ENCODE results near the gene MYO1E. TPM values are rescaled to one million over a fixed set of nuclear protein-coding genes. Genes with fewer than 3 reads are reported as not detected.

MYO1E gene
- total and polyA plus RNA-seq, 2 of the 8 experiments (the other 6 are each of a cell fraction or from before 2014, with no cell fraction given) = 19.6 to 142 TPM

- no peak for TF ChIP-seq BCL11A (IDR thresholded peaks at IDR 0.05; ENCODE audit: low read depth in 2 of 2, low read length in 2 of 2)
- no peak for TF ChIP-seq GTF2F1 (IDR thresholded peaks at IDR 0.05; ENCODE audit: borderline replicate concordance, low read depth, low read length)
- no peak for TF ChIP-seq SIX5 (IDR thresholded peaks at IDR 0.05; ENCODE audit: low read depth, low read length)
- TF ChIP-seq HDAC6 (IDR thresholded peaks at IDR 0.05; ENCODE audit: low read depth, low read length) = no peak
- no peak for TF ChIP-seq POLR2AphosphoS5 (IDR thresholded peaks at IDR 0.05; ENCODE audit: low read depth, low read length)
- no peak for TF ChIP-seq USF2 (IDR thresholded peaks at IDR 0.05; ENCODE audit: low read length)
- TF ChIP-seq EGR1 (IDR thresholded peaks at IDR 0.05; ENCODE audit: borderline replicate concordance, low read depth, low read length) = no peak
Observed at GRCh38 chr15:59229453-59229852, 143.2 kb downstream of the MYO1E start (continued).
